ENCODE measurements around the gene NMT2. TPM values are rescaled to one million over a fixed set of nuclear protein-coding genes. Genes with fewer than 3 reads are reported as not detected.
A peak's percentile ranks its signal among the peaks of the same experiment; 100 is the strongest.

NMT2 gene
- total RNA-seq, 1 experiment from 2014 or later = 22.8 TPM

- DNase-seq = peak; percentile 60 to 86
- Histone ChIP-seq H3K27ac (no peak overlapping the region), H3K4me1 (no peaks in the 10 kb centered on the region), H3K4me3 (no peak overlapping the region), H3K9me3 (replicated peaks) (no peaks in the 10 kb centered on the region), H3K27me3 (no peaks in the 10 kb centered on the region), H3K36me3 (peaks cover 23% of the 10 kb centered on the region)
These were observed 62.0 kb downstream of the NMT2 start for GRCh38 chr10:15106352-15107013.

- H3K27me3 ChIP-seq = no peaks in the 10 kb centered on the region
- H3K36me3 ChIP-seq = peaks cover 16% of the 10 kb centered on the region
- no peaks in the 10 kb centered on the region for H3K9me3 ChIP-seq (replicated peaks)
- H3K27ac ChIP-seq = no peak overlapping the region
- no peaks in the 10 kb centered on the region for H3K4me1 ChIP-seq
- DNase-seq = no peak
- H3K4me3 ChIP-seq = no peak overlapping the region
These were observed 65.0 kb downstream of the NMT2 start for GRCh38 chr10:15103513-15103912.

GRCh38 chr10:15099886-15100285 lies 68.6 kb downstream of the NMT2 start:
- Histone ChIP-seq H3K4me3 (no peak overlapping the region), H3K4me1 (no peaks in the 10 kb centered on the region), H3K27me3 (no peaks in the 10 kb centered on the region), H3K36me3 (peaks cover 6% of the 10 kb centered on the region), H3K9me3 (replicated peaks) (no peaks in the 10 kb centered on the region), H3K27ac (no peak overlapping the region)
- no peak for DNase-seq

GRCh38 chr10:15097011-15097812 lies 71.3 kb downstream of the NMT2 start, which contains the start of gene RPP38:
Gene RPP38, plus strand, starts transcription at chr10:15097355. Its CDS starts 5,960 bp downstream, at chr10:15103315.
- DNase-seq = peak; percentile 94 to 95
- no peaks in the 10 kb centered on the region for H3K27me3 ChIP-seq
- H3K4me3 ChIP-seq = peak within 1 kb of the TSS; percentile 97
- no peaks in the 10 kb centered on the region for H3K4me1 ChIP-seq
- H3K36me3 ChIP-seq = no peaks in the 10 kb centered on the region
- peak within 1 kb of the TSS; percentile 91 for H3K27ac ChIP-seq
- no peaks in the 10 kb centered on the region for H3K9me3 ChIP-seq (replicated peaks)

DNA sequence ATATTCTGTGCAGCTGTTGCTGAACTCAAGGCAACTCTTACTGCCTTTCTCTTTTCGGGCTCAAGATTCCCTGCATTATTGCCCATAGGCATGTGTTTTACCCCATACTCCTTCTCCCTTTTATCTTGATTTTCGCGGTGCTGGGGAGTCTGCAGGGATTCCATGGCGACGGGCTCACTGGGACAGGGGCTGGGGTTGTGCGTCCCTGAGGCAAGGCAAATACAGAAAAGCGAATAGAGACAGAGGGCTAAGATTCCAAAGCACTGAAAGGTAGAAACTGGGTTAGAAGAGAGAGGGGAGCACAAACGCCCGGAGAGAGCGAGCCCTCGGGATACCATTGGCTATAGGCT lies 71.9 kb downstream of the NMT2 start:
- Histone ChIP-seq H3K4me1 (no peaks in the 10 kb centered on the region), H3K4me3 (peak overlapping the region; percentile 97), H3K27ac (peak overlapping the region; percentile 91), H3K36me3 (no peaks in the 10 kb centered on the region), H3K9me3 (replicated peaks) (no peaks in the 10 kb centered on the region), H3K27me3 (no peaks in the 10 kb centered on the region)
- no peak for DNase-seq

DNA sequence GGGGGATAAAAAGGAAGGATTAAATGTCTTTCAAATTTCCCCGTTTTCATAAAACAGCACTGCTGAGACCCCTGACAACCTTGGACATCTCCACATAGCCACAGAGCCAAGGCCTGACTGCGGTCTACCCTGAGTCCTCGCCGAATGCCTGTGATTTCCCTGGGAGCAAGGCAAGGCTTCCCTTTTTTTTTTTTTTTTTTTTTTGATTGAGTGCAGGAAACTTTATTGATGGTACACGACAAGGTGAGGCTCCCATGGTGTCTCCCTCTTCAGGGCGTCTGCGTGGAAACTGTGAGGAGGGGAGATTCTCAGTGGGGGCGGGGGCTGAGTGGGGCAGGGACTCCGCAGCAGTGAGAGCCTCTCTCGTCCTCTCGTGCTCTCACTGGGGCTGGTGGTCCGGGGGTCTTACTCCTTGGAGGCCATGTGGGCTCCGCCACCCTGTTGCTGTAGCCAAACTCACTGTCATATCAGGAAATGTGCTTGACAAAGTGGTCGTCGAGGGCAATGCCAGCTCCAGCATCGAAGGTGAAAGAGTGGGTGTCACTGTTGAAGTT lies 75.6 kb downstream of the NMT2 start:
- DNase-seq = no peak
- H3K4me3 ChIP-seq = no peak overlapping the region
- 0 out of 2 replicates have a peak, but pooled peaks cover 2% of the 10 kb centered on the region for H3K4me1 ChIP-seq
- H3K27ac ChIP-seq = no peak overlapping the region
- no peaks in the 10 kb centered on the region for H3K9me3 ChIP-seq (replicated peaks)
- no peaks in the 10 kb centered on the region for H3K27me3 ChIP-seq
- H3K36me3 ChIP-seq = no peaks in the 10 kb centered on the region

DNA sequence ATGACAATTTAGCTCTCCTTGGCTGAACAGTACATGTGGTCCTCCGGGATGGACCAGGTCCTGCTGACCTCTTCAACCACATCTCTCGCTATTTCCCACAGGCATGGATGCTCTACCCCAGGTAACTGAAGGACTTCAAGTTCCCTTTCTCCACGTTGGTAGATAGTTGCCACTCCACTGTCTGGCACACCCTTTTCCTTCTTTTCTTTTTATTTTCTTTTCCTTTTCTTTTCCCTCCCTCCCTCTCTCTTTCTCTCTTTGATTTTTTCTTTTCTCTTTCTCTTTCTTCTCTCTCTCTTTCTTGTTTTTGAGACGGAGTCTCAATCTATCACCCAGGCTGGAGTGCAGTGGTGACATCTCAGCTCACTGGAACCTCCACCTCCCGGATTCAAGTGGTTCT lies 77.1 kb downstream of the NMT2 start:
- Histone ChIP-seq H3K4me1 (0 out of 2 replicates have a peak, but pooled peaks cover 2% of the 10 kb centered on the region), H3K9me3 (replicated peaks) (no peaks in the 10 kb centered on the region), H3K27me3 (no peaks in the 10 kb centered on the region), H3K4me3 (no peak overlapping the region), H3K36me3 (no peaks in the 10 kb centered on the region), H3K27ac (no peak overlapping the region)
- no peak for DNase-seq

DNA sequence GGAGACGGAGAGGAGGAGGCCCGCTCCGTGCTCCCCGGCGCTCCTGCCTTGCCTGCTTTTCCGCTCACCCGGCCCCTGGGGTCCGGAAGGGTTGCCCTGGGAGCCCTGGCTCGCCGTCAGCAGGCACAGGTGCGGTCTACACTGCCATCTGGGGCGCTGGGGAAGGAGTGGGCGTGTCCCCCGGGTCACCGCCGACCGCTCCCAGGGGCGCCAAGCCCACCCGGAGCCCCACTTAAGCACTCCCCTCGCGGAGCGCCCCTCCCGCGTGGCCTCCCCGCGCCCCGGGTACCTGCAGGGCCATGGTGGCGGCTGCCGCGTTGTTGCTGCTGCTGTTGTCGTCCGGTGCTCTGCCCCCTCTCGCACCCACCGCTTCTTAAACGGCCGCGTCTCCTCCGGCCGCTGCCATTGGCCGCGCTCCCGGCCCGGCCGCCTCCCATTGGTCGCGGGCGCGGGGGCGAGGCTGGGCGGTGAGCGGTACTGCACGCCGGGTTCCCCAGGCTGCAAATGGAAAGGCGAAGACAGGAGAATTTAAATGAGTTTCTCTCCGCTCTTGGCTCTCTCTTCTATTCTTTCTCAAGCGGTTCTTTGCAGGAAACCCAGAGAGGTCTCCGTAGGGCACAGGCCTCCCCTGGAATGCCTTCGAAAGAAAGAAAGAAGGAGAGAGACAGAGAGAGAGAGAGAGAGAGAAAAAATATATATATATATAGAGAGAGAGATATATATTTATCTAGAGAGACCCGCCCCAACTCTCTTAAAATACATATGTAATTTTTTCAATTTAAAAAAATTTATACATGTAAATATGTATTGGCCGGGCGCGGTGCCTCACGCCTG lies 79.8 kb downstream of the NMT2 start, which contains the start of gene ACBD7:
Gene ACBD7 (minus strand): TSS at position 349 of the 834 bp plus-strand sequence. CDS start 48 bp downstream, at position 301.
- Histone ChIP-seq H3K36me3 (no peaks in the 10 kb centered on the region), H3K27me3 (no peaks in the 10 kb centered on the region), H3K9me3 (replicated peaks) (no peaks in the 10 kb centered on the region), H3K27ac (no peak within 1 kb of the TSS), H3K4me1 (0 out of 2 replicates have a peak, but pooled peaks cover 2% of the 10 kb centered on the region), H3K4me3 (peak within 1 kb of the TSS; percentile 68)
- DNase-seq = peak; percentile 76 to 87

DNA sequence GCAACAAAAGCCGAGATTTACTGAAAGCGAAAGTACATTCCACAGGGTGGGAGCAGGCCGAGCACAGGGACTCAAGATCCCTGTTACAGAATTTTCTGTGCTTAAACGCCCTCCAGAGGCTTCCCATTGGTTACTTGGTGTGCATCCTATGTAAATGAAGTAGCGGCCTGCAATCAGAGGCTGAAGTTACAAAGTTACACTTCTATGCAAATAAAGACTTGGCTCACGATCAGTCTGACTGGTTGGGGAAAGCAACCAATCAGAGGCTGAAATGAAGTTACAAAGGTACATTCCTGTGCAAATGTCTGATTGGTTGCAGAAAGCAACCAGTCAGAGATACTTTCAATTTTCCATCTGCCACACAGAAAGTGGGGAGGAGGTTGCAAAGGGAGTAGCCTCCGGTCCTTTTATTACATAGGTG lies 84.0 kb downstream of the NMT2 start:
- Histone ChIP-seq H3K4me1 (0 out of 2 replicates have a peak, but pooled peaks cover 2% of the 10 kb centered on the region), H3K36me3 (no peaks in the 10 kb centered on the region), H3K9me3 (replicated peaks) (no peaks in the 10 kb centered on the region), H3K27ac (peak overlapping the region; percentile 27; the same call in 1 of the 2 replicates), H3K4me3 (peak overlapping the region; percentile 59), H3K27me3 (no peaks in the 10 kb centered on the region)
- DNase-seq = peak; percentile 74 to 84

GRCh38 chr10:15083674-15084501 lies 84.6 kb downstream of the NMT2 start:
- no peaks in the 10 kb centered on the region for H3K36me3 ChIP-seq
- no peaks in the 10 kb centered on the region for H3K9me3 ChIP-seq (replicated peaks)
- H3K27me3 ChIP-seq = no peaks in the 10 kb centered on the region
- H3K4me3 ChIP-seq = peak overlapping the region; percentile 59
- 0 out of 2 replicates have a peak, but pooled peaks cover under 1% of the 10 kb centered on the region for H3K4me1 ChIP-seq
- peak overlapping the region; percentile 27; the same call in 1 of the 2 replicates for H3K27ac ChIP-seq
- peak in 1 of 2 experiments; percentile 9 for DNase-seq

DNA sequence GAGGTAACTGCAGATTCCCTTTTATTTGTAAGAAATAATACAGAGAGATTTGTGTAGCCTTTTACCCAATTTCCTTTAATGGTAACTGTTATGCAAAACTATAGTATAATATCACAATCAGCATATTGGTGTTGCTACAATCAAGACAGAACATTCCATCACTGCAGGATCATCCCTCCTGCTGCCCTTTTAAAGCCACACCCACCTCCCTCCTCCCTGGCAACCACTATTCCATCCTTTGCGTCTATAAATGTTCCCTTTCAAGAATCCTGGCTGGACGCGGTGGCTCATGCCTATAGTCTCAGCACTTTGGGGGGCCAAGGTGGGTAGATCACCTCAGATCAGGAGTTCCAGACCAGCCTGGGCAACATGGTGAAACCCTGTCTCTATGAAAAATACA lies 93.1 kb downstream of the NMT2 start:
- H3K36me3 ChIP-seq = no peaks in the 10 kb centered on the region
- no peak overlapping the region for H3K27ac ChIP-seq
- H3K4me3 ChIP-seq = no peak overlapping the region
- H3K9me3 ChIP-seq (replicated peaks) = 0 out of 2 replicates have a peak, but pooled peaks cover 4% of the 10 kb centered on the region
- DNase-seq = no peak
- no peaks in the 10 kb centered on the region for H3K27me3 ChIP-seq
- H3K4me1 ChIP-seq = no peaks in the 10 kb centered on the region

- no peak overlapping the region for H3K4me3 ChIP-seq
- H3K27ac ChIP-seq = no peak overlapping the region
- H3K27me3 ChIP-seq = no peaks in the 10 kb centered on the region
- DNase-seq = no peak
- no peaks in the 10 kb centered on the region for H3K4me1 ChIP-seq
- no peaks in the 10 kb centered on the region for H3K36me3 ChIP-seq
- 0 out of 2 replicates have a peak, but pooled peaks cover 4% of the 10 kb centered on the region for H3K9me3 ChIP-seq (replicated peaks)
These were observed 96.1 kb downstream of the NMT2 start for GRCh38 chr10:15072358-15072757.

GRCh38 chr10:15069230-15069629 lies 99.3 kb downstream of the NMT2 start:
- Histone ChIP-seq H3K4me3 (no peak overlapping the region), H3K27ac (no peak overlapping the region), H3K27me3 (no peaks in the 10 kb centered on the region), H3K9me3 (replicated peaks) (0 out of 2 replicates have a peak, but pooled peaks cover 6% of the 10 kb centered on the region), H3K36me3 (no peaks in the 10 kb centered on the region), H3K4me1 (no peaks in the 10 kb centered on the region)
- no peak for DNase-seq
